ENCODE data around the gene RPS29.

- TF ChIP-seq EZH2 (IDR thresholded peaks at IDR 0.05) (no peak), POLR2AphosphoS5 (IDR thresholded peaks at IDR 0.05; ENCODE audit: borderline replicate concordance, low read depth, low read length) (no peak), FOXP2 (optimal IDR thresholded peaks at IDR 0.05; ENCODE audit: control extremely low read depth, extremely low read length, insufficient read depth) (no peak)
These were observed 34.6 kb downstream of the RPS29 start for GRCh38 chr14:49551569-49551968.

All from SK-N-MC (cell line).